ENCODE results near the gene RBM14.
A peak's percentile ranks its signal among the peaks of the same experiment; 100 is the strongest.

The RBM14 gene

DNA sequence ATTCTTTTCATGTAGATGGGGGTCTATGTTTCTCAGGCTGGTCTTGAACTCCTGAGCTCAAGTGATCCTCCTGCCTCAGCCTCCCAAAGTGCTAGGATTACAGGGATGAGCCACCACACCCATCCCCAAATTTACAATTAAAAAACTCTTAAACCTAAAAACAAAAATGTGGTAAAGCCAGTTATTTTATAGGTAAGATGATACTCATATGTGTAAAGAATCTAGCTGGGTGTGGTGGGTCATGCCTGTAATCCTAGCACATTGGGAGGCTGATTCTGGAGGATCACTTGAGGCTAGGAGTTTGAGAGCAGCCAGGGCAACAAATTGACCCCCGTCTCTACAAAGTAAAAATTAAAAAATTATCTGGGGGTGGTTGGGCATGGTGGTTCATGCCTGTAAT is 4.0 kb upstream of the RBM14 start:
- no peak for DNase-seq (ENCODE audit: low read depth)
- TF ChIP-seq, protein P1, sequence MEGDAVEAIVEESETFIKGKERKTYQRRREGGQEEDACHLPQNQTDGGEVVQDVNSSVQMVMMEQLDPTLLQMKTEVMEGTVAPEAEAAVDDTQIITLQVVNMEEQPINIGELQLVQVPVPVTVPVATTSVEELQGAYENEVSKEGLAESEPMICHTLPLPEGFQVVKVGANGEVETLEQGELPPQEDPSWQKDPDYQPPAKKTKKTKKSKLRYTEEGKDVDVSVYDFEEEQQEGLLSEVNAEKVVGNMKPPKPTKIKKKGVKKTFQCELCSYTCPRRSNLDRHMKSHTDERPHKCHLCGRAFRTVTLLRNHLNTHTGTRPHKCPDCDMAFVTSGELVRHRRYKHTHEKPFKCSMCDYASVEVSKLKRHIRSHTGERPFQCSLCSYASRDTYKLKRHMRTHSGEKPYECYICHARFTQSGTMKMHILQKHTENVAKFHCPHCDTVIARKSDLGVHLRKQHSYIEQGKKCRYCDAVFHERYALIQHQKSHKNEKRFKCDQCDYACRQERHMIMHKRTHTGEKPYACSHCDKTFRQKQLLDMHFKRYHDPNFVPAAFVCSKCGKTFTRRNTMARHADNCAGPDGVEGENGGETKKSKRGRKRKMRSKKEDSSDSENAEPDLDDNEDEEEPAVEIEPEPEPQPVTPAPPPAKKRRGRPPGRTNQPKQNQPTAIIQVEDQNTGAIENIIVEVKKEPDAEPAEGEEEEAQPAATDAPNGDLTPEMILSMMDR (IDR thresholded peaks at IDR 0.05; ENCODE audit: low read depth, low read length, missing control alignments), result no peak
- no peak overlapping the region for H3K4me3 ChIP-seq (ENCODE audit: low read depth, low read length)

DNA sequence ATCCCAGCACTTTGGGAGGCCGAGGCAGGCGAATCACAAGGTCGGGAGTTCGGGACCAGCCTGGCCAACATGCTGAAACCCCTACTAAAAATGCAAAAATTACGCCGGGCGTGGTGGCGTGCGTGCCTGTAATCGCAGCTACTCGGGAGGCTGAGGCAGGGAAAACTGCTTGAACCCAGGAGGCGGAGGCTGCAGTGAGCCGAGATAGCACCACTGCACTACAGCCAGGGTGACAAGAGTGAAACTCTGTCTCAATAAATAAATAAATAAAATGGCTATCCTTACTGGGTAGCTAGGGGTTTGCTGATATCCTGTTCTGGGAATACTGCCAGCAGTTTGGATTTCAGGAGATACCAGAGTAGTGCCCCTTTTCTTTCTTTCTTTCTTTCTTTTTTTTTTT is 2.4 kb upstream of the RBM14 start:
- TF ChIP-seq, protein P1 (IDR thresholded peaks at IDR 0.05; ENCODE audit: low read depth, low read length, missing control alignments), result no peak
- no peak for DNase-seq (ENCODE audit: low read depth)
- H3K4me3 ChIP-seq (ENCODE audit: low read depth, low read length), result no peak overlapping the region

DNA sequence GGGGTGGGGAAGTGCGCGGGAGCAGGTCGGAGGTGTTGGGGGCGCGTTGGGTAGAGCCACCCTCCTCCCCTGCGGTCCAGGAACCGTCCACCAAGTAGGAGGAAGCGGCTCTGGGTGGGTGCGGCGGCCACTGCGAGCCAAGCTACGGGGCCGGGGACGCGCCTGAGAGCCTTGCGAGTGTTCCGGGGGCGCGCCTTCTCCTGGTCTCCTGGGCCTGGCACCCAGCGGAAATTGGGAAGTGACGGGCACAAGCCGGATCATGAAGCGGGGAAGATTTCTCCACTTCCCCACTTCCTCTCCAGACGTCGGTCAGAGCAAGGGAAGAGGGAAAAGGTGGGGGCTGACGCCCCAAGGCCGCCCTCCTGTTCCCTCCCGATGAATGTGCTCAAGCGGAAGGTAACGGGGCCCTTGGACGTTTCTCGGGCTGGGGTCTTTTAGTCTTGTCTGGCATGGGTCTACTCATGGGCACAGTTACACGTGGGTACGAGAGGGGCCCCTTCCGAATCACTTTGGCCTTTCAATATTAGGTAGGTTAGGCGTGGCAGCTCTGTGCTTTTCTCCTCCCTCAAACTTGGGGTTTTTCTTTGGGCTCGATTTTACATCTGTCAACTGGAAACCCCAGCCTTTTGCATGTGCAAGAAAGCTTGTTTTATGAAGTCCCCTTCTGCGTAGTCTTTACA is 865 bp downstream of the RBM14 start:
- peak overlapping the region; percentile 80 for H3K4me3 ChIP-seq (ENCODE audit: low read depth, low read length)
- DNase-seq (ENCODE audit: low read depth), result no peak
- TF ChIP-seq, protein P1 (IDR thresholded peaks at IDR 0.05; ENCODE audit: low read depth, low read length, missing control alignments), result no peak

DNA sequence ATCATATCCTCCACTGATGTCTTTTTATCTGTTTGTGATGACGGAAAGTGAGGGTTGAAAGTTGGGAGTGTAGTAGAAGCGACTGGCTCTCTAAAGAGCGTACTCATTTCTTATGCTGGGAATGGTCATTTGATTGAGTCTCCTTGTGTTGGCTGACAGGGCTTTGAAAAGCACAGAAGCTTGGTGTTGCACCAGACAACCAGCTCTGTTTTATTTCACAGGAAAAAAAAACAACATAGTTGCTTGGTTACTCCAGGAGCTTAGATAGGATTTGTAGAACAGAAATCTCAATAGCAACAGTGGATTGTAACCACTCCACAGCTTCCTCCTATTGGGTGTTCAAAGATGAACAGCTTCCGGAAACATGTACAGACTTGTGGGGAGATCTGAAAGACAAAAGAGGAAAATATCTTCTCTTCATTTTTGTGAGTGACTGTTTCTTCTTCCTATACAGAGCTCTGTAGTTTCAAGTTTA is 2.7 kb downstream of the RBM14 start:
- peak overlapping the region; percentile 80 for H3K4me3 ChIP-seq (ENCODE audit: low read depth, low read length)

DNA sequence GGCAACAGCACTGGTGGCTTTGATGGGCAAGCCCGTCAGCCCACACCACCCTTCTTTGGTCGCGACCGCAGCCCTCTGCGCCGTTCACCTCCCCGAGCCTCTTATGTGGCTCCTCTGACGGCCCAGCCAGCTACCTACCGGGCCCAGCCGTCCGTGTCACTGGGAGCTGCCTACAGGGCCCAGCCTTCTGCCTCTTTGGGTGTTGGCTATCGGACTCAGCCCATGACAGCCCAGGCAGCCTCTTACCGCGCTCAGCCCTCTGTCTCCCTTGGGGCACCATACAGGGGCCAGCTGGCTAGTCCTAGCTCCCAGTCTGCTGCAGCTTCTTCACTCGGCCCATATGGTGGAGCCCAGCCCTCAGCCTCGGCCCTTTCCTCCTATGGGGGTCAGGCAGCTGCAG is 8.0 kb downstream of the RBM14 start:
- no peak for DNase-seq (ENCODE audit: low read depth)
- TF ChIP-seq, protein P1 (IDR thresholded peaks at IDR 0.05; ENCODE audit: low read depth, low read length, missing control alignments), result no peak
- no peak overlapping the region for H3K4me3 ChIP-seq (ENCODE audit: low read depth, low read length)

More for the DNA sequence above, 2.7 kb downstream of the RBM14 start:
- peak; percentile 27 for DNase-seq (ENCODE audit: low read depth)
- TF ChIP-seq, protein P1 (IDR thresholded peaks at IDR 0.05; ENCODE audit: low read depth, low read length, missing control alignments), result no peak

DNA sequence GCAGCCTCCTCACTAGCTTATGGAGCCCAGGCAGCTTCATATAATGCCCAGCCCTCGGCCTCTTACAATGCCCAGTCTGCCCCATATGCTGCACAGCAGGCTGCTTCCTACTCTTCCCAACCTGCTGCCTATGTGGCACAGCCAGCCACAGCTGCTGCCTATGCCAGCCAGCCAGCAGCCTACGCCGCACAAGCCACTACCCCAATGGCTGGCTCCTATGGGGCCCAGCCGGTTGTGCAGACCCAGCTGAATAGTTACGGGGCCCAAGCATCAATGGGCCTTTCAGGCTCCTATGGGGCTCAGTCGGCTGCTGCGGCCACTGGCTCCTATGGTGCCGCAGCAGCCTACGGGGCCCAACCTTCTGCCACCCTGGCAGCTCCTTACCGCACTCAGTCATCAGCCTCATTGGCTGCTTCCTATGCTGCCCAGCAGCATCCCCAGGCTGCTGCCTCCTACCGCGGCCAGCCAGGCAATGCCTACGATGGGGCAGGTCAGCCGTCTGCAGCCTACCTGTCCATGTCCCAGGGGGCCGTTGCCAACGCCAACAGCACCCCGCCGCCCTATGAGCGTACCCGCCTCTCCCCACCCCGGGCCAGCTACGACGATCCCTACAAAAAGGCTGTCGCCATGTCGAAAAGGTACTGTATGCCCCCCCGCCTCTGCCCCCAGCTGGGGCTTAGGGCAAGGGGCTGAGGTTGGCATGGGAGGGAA is 8.8 kb downstream of the RBM14 start:
- TF ChIP-seq, protein P1 (IDR thresholded peaks at IDR 0.05; ENCODE audit: low read depth, low read length, missing control alignments), result no peak
- H3K4me3 ChIP-seq (ENCODE audit: low read depth, low read length), result no peak overlapping the region
- no peak for DNase-seq (ENCODE audit: low read depth)

Data from GM12864 (cell line).